AG04449 (cell line): Measurements from ENCODE around the gene PRKD2.
"Not testable (repeated sequence)": the region's sequence is repeated elsewhere in the genome, so short reads cannot be mapped to it uniquely, and the experiment has no call there.

Experiments
- CTCF ChIA-PET: fragments of 350-600 bp; formaldehyde crosslinking; extraction: SDS; loops from one replicate; lab custom pipeline; 2021; ENCODE audit warnings: antibody characterized with exemption; lab: Yijun Ruan, JAX
- POLR2A ChIA-PET: fragments of 400-600, 350-600 bp; formaldehyde crosslinking; extraction: SDS; loops from one replicate; lab custom pipeline; 2020; ENCODE audit warnings: antibody characterized with exemption, inconsistent platforms; lab: Yijun Ruan, JAX
- DNase-seq: peaks from one replicate; pipeline ENCODE4 v3.0.0-alpha.2; 2010; ENCODE audit warnings: low read depth, low spot score
- H3K4me3 ChIP-seq: 2 replicates; pipeline ENCODE4 v1.5.1; 2011; ENCODE audit warnings: low read depth, mild to moderate bottlenecking, control low read depth, low read length
- TF ChIP-seq, protein P1 (sequence below): IDR thresholded peaks from one replicate; pipeline ENCODE4 v1.5.1; 2011; ENCODE audit warnings: mild to moderate bottlenecking, moderate library complexity, low read length, control low read depth, inconsistent platforms; ENCODE audit not compliant: insufficient read depth; ENCODE audit errors: missing control alignments

Gene PRKD2

DNA sequence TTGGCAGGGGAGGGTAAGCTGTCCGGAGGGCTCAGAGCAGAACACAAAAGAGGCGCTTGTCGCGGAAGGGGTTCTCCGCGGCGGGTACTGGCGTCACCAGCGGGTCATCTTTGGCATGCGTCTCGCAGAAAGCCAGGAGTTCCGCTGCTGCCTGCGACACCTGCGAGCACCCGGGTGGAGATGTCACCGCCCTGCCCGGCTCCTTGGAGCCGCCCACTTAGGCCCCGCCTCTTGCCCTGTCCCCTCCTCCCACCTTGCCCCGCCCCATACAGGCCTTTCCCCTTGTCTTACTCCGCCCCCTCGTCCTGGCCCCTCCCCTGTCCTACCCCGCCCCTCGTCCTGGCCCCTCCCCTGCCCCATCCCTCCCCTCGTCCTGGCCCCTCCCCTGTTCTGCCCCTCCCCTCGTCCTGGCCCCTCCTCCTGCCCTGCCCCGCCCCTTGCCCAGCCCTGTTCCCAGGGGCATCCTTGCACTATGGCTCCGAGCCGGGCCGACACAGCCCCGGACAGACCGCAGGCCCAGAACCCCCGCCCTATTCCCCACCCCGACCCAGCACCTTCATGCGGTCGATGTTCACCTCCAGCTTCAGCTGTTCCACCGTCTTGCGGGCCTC lies 82.8 kb downstream of the PRKD2 start:
- TF ChIP-seq, protein P1, sequence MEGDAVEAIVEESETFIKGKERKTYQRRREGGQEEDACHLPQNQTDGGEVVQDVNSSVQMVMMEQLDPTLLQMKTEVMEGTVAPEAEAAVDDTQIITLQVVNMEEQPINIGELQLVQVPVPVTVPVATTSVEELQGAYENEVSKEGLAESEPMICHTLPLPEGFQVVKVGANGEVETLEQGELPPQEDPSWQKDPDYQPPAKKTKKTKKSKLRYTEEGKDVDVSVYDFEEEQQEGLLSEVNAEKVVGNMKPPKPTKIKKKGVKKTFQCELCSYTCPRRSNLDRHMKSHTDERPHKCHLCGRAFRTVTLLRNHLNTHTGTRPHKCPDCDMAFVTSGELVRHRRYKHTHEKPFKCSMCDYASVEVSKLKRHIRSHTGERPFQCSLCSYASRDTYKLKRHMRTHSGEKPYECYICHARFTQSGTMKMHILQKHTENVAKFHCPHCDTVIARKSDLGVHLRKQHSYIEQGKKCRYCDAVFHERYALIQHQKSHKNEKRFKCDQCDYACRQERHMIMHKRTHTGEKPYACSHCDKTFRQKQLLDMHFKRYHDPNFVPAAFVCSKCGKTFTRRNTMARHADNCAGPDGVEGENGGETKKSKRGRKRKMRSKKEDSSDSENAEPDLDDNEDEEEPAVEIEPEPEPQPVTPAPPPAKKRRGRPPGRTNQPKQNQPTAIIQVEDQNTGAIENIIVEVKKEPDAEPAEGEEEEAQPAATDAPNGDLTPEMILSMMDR: no peak
- CTCF ChIA-PET: interaction anchor here (1.5 to 8.3 kb wide), 5 partner anchors 9 to 28 kb away, joined by 3 to 94 read pairs (median 27); partner anchors contain the start of genes DACT3 and PTGIR
- no peak for DNase-seq
- H3K4me3 ChIP-seq: peak overlapping the region; percentile 54
- POLR2A ChIA-PET: interaction anchor here (0.9 kb wide), 1 partner anchor 33 kb away, joined by 3 read pairs; the partner anchor contains the start of gene CALM3

DNA sequence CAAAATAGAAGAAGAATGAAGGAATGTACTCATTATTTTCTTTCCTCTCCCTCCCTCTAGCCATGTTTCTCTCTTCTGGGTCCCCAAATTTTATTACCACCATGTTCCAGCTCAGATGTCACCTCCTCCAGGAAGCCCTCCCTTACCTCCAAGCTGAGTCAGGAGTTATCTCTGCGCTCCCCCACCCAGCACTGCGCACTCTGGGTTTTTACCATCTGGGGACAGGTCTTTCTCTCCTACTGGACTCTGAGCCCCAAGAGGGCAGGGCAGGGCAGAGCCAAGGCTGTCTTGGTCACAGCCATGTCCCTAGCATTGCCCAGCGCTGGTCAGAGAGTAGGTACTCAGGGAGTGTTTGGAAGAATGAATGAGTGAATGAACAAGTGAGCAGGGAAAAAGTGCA lies 83.8 kb downstream of the PRKD2 start:
- DNase-seq: no peak
- ChIA-PET CTCF (interaction anchor here (1.5 to 8.3 kb wide), 6 partner anchors 8 to 71 kb away, joined by 3 to 94 read pairs (median 18); partner anchors contain the start of genes DACT3 and PTGIR), POLR2A (no interaction called here)
- TF ChIP-seq, protein P1: no peak
- H3K4me3 ChIP-seq: no peak overlapping the region

DNA sequence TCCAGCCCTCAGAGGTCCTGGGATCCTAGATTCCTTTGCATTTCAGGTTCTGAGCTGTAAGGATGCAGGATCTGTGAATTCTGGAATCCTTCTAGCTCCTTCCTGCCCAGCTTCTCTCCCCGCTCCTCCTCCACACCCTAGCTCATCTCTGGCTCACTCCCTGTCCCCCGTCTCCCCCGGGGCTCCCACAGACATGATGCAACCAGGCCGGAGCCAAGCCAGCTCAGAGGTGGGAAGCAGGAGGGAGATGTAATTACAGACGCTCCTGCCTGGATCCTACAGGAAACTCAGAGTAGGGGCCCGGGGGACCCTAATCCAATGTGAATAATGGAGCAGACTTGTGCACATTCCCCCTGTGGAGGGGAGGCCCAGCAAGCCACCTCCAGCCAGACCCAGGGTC lies 85.4 kb downstream of the PRKD2 start:
- no peak overlapping the region for H3K4me3 ChIP-seq
- DNase-seq: no peak
- ChIA-PET CTCF (interaction anchor here (1.3 to 8.3 kb wide), 7 partner anchors 10 to 236 kb away, joined by 3 to 94 read pairs (median 12); partner anchors contain the start of gene DACT3), POLR2A (interaction anchor here (0.7 to 1.1 kb wide), 5 partner anchors 11 to 44 kb away, joined by 3 to 5 read pairs (median 3); partner anchors contain the start of genes CALM3 and DACT3)
- TF ChIP-seq, protein P1: no peak

DNA sequence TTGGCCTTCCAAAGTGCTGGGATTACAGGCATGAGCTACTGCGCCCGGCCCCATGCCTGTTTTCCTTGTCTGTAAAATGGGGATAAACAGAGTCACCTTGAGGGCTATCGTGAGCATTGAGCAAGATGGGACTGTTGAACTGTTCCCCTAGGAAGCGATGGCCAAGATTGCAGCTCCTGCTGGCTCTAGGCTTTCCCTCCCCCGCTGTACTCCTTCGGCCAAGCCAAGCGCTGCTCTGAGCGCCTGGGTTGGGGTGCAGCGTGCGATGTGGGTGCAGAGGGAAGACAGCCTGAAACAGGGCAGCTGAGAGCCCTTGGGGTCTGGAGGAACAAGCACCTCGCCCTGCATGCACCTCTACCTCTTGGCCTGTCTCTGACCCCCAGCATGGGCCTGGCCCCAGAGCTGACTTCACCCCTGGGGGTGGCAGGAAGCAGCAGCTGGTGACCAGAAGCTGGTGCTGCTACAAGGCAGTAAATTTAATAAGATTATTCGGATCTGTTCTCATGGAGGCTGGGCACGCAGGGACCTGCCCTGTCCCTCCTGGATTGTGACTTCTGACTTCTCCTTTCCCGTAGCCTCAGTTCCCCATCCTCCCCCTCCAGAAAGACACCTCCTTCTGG lies 86.2 kb downstream of the PRKD2 start:
- DNase-seq: no peak
- CTCF ChIA-PET: interaction anchor here (1.5 to 8.3 kb wide), 6 partner anchors 9 to 98 kb away, joined by 6 to 94 read pairs (median 20); partner anchors contain the start of gene DACT3
- no peak overlapping the region for H3K4me3 ChIP-seq
- POLR2A ChIA-PET: interaction anchor here (0.7 to 1.1 kb wide), 4 partner anchors 10 to 43 kb away, joined by 3 to 5 read pairs (median 4); partner anchors contain the start of gene DACT3
- TF ChIP-seq, protein P1: no peak

DNA sequence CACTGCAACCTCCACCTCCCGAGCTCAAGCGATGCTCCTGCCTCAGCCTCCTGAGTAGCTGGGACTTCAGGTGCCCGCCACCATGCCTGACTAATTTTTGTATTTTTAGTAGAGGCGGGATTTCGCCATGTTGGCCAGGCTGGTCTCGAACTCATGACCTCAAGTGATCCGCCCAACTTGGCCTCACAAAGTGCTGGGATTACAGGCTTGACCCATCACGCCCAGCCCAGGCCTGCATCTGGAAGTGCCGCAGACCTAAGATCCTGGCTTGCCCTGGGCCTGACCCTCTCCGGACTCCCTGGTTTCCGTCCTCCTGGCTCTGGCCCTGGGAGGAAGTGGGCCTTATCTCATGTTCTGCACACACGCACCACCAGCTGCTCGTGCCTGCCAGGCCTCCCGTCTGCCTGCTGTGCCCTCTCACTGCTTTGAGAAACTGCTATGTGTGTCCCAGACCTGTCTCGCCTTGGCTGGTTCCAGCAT lies 87.3 kb downstream of the PRKD2 start:
- ChIA-PET CTCF (interaction anchor here (1.5 to 8.3 kb wide), 3 partner anchors 11 to 33 kb away, joined by 3 to 94 read pairs (median 63); partner anchors contain the start of gene DACT3), POLR2A (no interaction called here)
- no peak for DNase-seq

DNA sequence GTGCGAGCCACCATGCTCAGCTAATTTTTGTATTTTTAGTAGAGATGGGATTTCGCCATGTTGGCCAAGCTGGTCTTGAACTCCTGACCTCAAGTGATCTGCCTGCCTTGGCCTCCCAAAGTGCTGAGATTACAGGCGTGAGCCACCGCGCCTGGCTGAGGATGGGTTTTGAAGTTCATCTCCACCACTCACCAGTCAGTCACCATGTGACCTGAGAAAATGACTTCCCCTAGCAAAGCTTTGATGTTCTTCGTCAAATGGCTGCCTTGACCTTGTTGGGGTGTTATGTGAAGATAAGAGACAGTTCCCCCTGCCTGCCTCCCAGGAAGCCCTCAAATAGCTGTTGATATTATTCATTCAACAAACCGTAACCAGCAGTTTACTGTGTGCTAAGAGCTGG lies 87.9 kb downstream of the PRKD2 start:
- DNase-seq, POLR2A ChIA-PET, H3K4me3 ChIP-seq: not testable (repeated sequence)
- CTCF ChIA-PET: interaction anchor here (1.5 to 8.3 kb wide), 3 partner anchors 10 to 33 kb away, joined by 3 to 94 read pairs (median 63); partner anchors contain the start of gene DACT3

More for the DNA sequence above, 87.3 kb downstream of the PRKD2 start:
- no peak overlapping the region for H3K4me3 ChIP-seq
- TF ChIP-seq, protein P1: no peak
